K562 (cell line): ENCODE data around the gene MDM4. TPM values are rescaled to one million over a fixed set of nuclear protein-coding genes. Genes with fewer than 3 reads are reported as not detected.

ENCODE experiments used
- ATAC-seq: fragments of 200-7000 bp; cut with Tn5 transposase; 3 replicates; pipeline ENCODE4 v1.9.1; 2020; ENCODE audit warnings: moderate library complexity
- BruUV-seq: library from RNA; stranded (reverse); fragments of 400-500 nt; replicated peaks from 2 replicates; lab custom pipeline; 2021; lab: Mats Ljungman, UMichigan
- CTCF ChIA-PET: fragments of 300-600 bp; formaldehyde crosslinking; extraction: SDS; loops from one replicate; lab custom pipeline; 2021; ENCODE audit warnings: low intra/inter-chr PET ratio; lab: Yijun Ruan, JAX
- POLR2A ChIA-PET: fragments of 300-600, 350-650 bp; sonication (Branson Sonifier 250); formaldehyde crosslinking; extraction: SDS; loops from one replicate; lab custom pipeline; 2021; ENCODE audit warnings: antibody characterized with exemption, inconsistent platforms; lab: Yijun Ruan, JAX
- DNase-seq, 4 experiments: peaks; one replicate each; pipeline versions ENCODE4 v3.0.0 to v3.0.0-alpha.2; 2011 to 2018; ENCODE audit warnings: low spot score in 3 of 4, mixed read lengths in 3 of 4; ENCODE audit errors: extremely low read depth in 1 of 4
- FAIRE-seq: peaks from 2 replicates; lab custom pipeline; 2011; peaks lifted over from hg19 to GRCh38; lab: Jason Lieb, UNC
- H2AFZ ChIP-seq: 2 replicates; pipeline ENCODE4 v1.6.0; 2011; ENCODE audit warnings: low read depth, low read length, control low read depth, inconsistent platforms
- H3K27ac ChIP-seq: fragments of 200-600 bp; 3 replicates; pipeline ENCODE4 v1.8.0; 2011; ENCODE audit warnings: low read depth, mild to moderate bottlenecking, control low read depth, inconsistent platforms, low read length, moderate library complexity, mixed read lengths; ENCODE audit errors: extremely low read depth
- H3K27me3 ChIP-seq, 2 experiments: fragments of 300-600 bp in 1 of 2; 2 replicates in 1 of 2; 3 replicates in 1 of 2; pipeline versions ENCODE4 v1.6.0 to v1.8.0; 2011; ENCODE audit warnings: inconsistent platforms in 2 of 2, low read length in 2 of 2, mild to moderate bottlenecking in 1 of 2, mixed read lengths in 1 of 2, moderate library complexity in 1 of 2; ENCODE audit not compliant: control insufficient read depth in 2 of 2, insufficient read depth in 2 of 2
- H3K36me3 ChIP-seq: fragments of 300-600 bp; 3 replicates; pipeline ENCODE4 v1.8.0; 2011; ENCODE audit warnings: mild to moderate bottlenecking, low read length, inconsistent platforms; ENCODE audit not compliant: control insufficient read depth, insufficient read depth
- H3K4me1 ChIP-seq, 2 experiments: fragments of 200-600 bp in 1 of 2; replicated peaks in 1 of 2; 2 replicates in 1 of 2; 3 replicates in 1 of 2; pipeline versions ENCODE4 v1.5.1 to v1.8.0; 2011; ENCODE audit warnings: inconsistent platforms in 2 of 2, low read length in 2 of 2, mild to moderate bottlenecking in 1 of 2, mixed read lengths in 1 of 2, moderate library complexity in 1 of 2; ENCODE audit not compliant: control insufficient read depth in 2 of 2, insufficient read depth in 2 of 2
- H3K4me2 ChIP-seq: 2 replicates; pipeline ENCODE4 v1.6.1; 2011; ENCODE audit warnings: low read length, control low read depth, inconsistent platforms, mixed read lengths; ENCODE audit not compliant: insufficient read depth
- H3K4me3 ChIP-seq: fragments of 200-600 bp; sonication (generic), shearing (Covaris generic); 2 replicates; pipeline ENCODE4 v1.5.1; 2016; ENCODE audit warnings: control low read depth, inconsistent platforms
- H3K79me2 ChIP-seq: fragments of 200-600 bp; 3 replicates; pipeline ENCODE4 v1.8.0; 2011; ENCODE audit warnings: low read length, inconsistent platforms; ENCODE audit not compliant: control insufficient read depth, insufficient read depth
- H3K9ac ChIP-seq, 2 experiments: 2 replicates each; pipeline versions ENCODE4 v1.6.0 to v1.6.1; 2011; ENCODE audit warnings: low read depth in 2 of 2, low read length in 2 of 2, control low read depth in 1 of 2, inconsistent platforms in 1 of 2, mild to moderate bottlenecking in 1 of 2, mixed read lengths in 1 of 2; ENCODE audit not compliant: insufficient read depth in 1 of 2
- H3K9me1 ChIP-seq: one replicate; pipeline ENCODE4 v1.6.0; 2011; ENCODE audit warnings: inconsistent platforms, mild to moderate bottlenecking, low read length, moderate library complexity; ENCODE audit not compliant: control insufficient read depth, insufficient read depth
- H3K9me3 ChIP-seq: replicated peaks from 2 replicates; pipeline ENCODE4 v1.5.1; 2011; ENCODE audit warnings: low read depth, low read length, inconsistent platforms; ENCODE audit not compliant: control insufficient read depth, insufficient read depth
- H4K20me1 ChIP-seq: replicated peaks from 2 replicates; pipeline ENCODE4 v1.6.1; 2011; ENCODE audit warnings: low read length, inconsistent platforms, mixed read lengths; ENCODE audit not compliant: control insufficient read depth, insufficient read depth
- E2F3 ChIP-seq: fragments of 250-450 bp; sonication (Bioruptor Pico); IDR thresholded peaks from 2 replicates; pipeline ENCODE4 v1.4.0; 2020; ENCODE audit warnings: mild to moderate bottlenecking
- HMG20A ChIP-seq: fragments of 450-650 bp; formaldehyde crosslinking; conservative IDR thresholded peaks from 2 replicates; pipeline ENCODE4 v1.4.0; 2020; ENCODE audit warnings: mild to moderate bottlenecking, mixed read lengths
- JUNB ChIP-seq: fragments of 450-650 bp; formaldehyde crosslinking; conservative IDR thresholded peaks from 2 replicates; pipeline ENCODE4 v1.4.0; 2020; ENCODE audit warnings: mild to moderate bottlenecking
- NCOA4 ChIP-seq: fragments of 450-650 bp; IDR thresholded peaks from 2 replicates; pipeline ENCODE4 v1.6.1; 2018; ENCODE audit warnings: mild to moderate bottlenecking; ENCODE audit not compliant: partially characterized antibody
- NEUROD1 ChIP-seq: fragments of 150-350 bp; IDR thresholded peaks from 2 replicates; pipeline ENCODE4 v1.6.1; 2014; ENCODE audit warnings: borderline replicate concordance, low read length, low read depth; ENCODE audit not compliant: partially characterized antibody
- SIX5 ChIP-seq, 2 experiments: IDR thresholded peaks; 2 replicates each; pipeline ENCODE4 v1.6.1; 2011; ENCODE audit warnings: low read length in 2 of 2, borderline replicate concordance in 1 of 2, low read depth in 1 of 2, mild to moderate bottlenecking in 1 of 2, moderate library complexity in 1 of 2; ENCODE audit not compliant: insufficient read depth in 1 of 2
- SNRNP70 ChIP-seq: fragments of 200-400 bp; formaldehyde crosslinking; optimal IDR thresholded peaks from 2 replicates; pipeline ENCODE3; 2017; ENCODE audit warnings: low read depth, low read length
- ZNF561 ChIP-seq: fragments of 450-650 bp; formaldehyde crosslinking; conservative IDR thresholded peaks from 2 replicates; pipeline ENCODE4 v1.4.0; 2020; ENCODE audit warnings: mild to moderate bottlenecking, moderate library complexity
- ZNF766 ChIP-seq: fragments of 200-800 bp; sonication (Bioruptor generic); conservative IDR thresholded peaks from 2 replicates; pipeline ENCODE4 v1.6.1; 2016; ENCODE audit warnings: missing genetic modification characterization, missing compliant biosample characterization
- WGBS: fragments of 100-300 bp; shearing (Covaris generic); methylation state at CpG from one replicate; pipeline ENCODE4 v1.1.6; 2016; ENCODE audit warnings: low coverage, mixed read lengths; ENCODE audit not compliant: insufficient coverage; ENCODE audit errors: missing lambda C conversion rate; 5-methylcytosine and 5-hydroxymethylcytosine counted together
- in situ Hi-C: fragments of 300-500 bp; cut with MboI; formaldehyde crosslinking; loops from 4 replicates; pipeline ENCODE4 v1.15.0; 2018; ENCODE audit warnings: inconsistent platforms, mixed read lengths
- intact Hi-C: fragments of 100-400 bp; cut with micrococcal nuclease; formaldehyde crosslinking; loops from 2 replicates; pipeline ENCODE4 v1.14.2; 2022
- polyA plus RNA-seq, 8 experiments: library from polyadenylated mRNA; depleted of rRNA in 4 of 8; stranded (reverse) in 5 of 8; unstranded in 3 of 8; fragments of >200 nt; fragmentation: Nextera tagmentation in 2 of 8; fragmentation: Illumina TruSeq in 1 of 8; extraction: Ambion mirVana in 2 of 8; extraction: Trizol in 1 of 8; gene quantifications; 2 replicates each; pipeline versions ENCODE4 v1.2.1 to v1.2.3, GENCODE V29; 2011 to 2014; ENCODE audit warnings: inconsistent platforms in 1 of 8, missing spikeins in 1 of 8
- total RNA-seq, 7 experiments: library from RNA; depleted of rRNA in 6 of 7; stranded (reverse); fragments of >200 nt in 6 of 7; fragmentation: Illumina TruSeq in 2 of 7; extraction: Trizol in 2 of 7; gene quantifications; 2 replicates each; pipeline versions ENCODE4 v1.2.1 to v1.2.3, GENCODE V29; 2011 to 2021; ENCODE audit warnings: low replicate concordance in 1 of 7
- TF ChIP-seq, protein P1 (sequence below): fragments of 450-650 bp; formaldehyde crosslinking; IDR thresholded peaks from 2 replicates; pipeline ENCODE4 v1.4.0; 2020; ENCODE audit warnings: mild to moderate bottlenecking, moderate library complexity
- TF ChIP-seq, protein P2 (sequence below), 3 experiments: IDR thresholded peaks in 2 of 3; conservative IDR thresholded peaks in 1 of 3; 2 replicates each; pipeline ENCODE4 v1.5.1; 2011 to 2012; ENCODE audit warnings: low read length in 3 of 3, mild to moderate bottlenecking in 3 of 3, control low read depth in 2 of 3, improper control_type of control experiment in 1 of 3, inconsistent platforms in 1 of 3, low read depth in 1 of 3, mixed read lengths in 1 of 3, moderate library complexity in 1 of 3; ENCODE audit not compliant: insufficient read depth in 2 of 3
- TF ChIP-seq, protein P3 (sequence below), 3 experiments: fragments of 200-800 bp in 1 of 3; fragments of 250-450 bp in 1 of 3; fragments of 450-650 bp in 1 of 3; sonication (Bioruptor Pico) in 1 of 3; sonication (Bioruptor generic) in 1 of 3; formaldehyde crosslinking in 1 of 3; IDR thresholded peaks; 2 replicates each; pipeline versions ENCODE4 v1.6.1 to v1.8.0; 2016 to 2022; ENCODE audit warnings: mild to moderate bottlenecking in 2 of 3, missing genetic modification characterization in 2 of 3, missing compliant biosample characterization in 1 of 3, moderate library complexity in 1 of 3

Gene MDM4
- total and polyA plus RNA-seq, 9 of the 15 experiments (the other 6 are each of a cell fraction or from before 2014, with no cell fraction given): 3.3 to 61.7 (median 21.2) TPM

DNA sequence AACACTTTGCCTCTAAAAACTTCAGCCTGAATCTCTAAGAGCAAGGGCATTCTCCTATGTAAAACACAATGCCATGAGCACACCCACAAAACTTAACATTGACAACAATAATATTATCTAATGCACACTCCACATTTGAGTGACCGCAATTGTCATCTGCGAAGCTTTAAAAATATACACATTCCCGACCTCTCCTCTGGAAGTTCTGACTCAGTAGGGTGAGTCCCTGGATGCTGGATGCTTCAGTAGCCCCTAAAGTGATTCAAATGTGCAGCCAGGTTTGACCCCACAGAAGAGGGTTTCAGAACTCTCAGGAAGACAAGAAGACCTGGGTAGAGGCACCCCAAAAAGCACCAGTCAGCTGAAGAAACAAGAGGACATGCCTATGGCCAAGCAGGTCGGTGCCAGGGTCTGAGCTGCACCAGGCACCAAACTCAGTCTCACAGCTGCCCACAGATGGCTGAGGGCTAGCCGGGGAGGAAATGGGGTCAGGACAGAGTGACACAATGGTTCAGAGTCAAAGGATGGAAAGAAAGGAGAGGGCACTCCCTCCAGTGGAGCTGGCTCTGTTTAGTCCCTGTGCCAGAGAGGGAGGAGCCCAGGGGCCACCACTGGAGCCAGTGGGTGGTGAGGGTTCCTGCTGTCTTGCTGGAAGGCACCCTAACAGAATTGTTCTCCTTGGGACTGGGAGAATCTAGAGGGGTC, 39.0 kb upstream of the MDM4 start (continued):
- TF ChIP-seq SIX5 (IDR thresholded peaks at IDR 0.05; ENCODE audit: borderline replicate concordance in 1 of 2, insufficient read depth in 1 of 2, low read depth in 1 of 2, low read length in 2 of 2): no peak
- no peak for TF ChIP-seq NCOA4
- TF ChIP-seq SNRNP70: no peak
- no peak for TF ChIP-seq HMG20A
- TF ChIP-seq, protein P1, sequence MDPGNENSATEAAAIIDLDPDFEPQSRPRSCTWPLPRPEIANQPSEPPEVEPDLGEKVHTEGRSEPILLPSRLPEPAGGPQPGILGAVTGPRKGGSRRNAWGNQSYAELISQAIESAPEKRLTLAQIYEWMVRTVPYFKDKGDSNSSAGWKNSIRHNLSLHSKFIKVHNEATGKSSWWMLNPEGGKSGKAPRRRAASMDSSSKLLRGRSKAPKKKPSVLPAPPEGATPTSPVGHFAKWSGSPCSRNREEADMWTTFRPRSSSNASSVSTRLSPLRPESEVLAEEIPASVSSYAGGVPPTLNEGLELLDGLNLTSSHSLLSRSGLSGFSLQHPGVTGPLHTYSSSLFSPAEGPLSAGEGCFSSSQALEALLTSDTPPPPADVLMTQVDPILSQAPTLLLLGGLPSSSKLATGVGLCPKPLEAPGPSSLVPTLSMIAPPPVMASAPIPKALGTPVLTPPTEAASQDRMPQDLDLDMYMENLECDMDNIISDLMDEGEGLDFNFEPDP: no peak
- no peak for TF ChIP-seq JUNB (CRISPR knock-in tag)
- TF ChIP-seq NEUROD1: no peak
- TF ChIP-seq ZNF766: no peak

DNA sequence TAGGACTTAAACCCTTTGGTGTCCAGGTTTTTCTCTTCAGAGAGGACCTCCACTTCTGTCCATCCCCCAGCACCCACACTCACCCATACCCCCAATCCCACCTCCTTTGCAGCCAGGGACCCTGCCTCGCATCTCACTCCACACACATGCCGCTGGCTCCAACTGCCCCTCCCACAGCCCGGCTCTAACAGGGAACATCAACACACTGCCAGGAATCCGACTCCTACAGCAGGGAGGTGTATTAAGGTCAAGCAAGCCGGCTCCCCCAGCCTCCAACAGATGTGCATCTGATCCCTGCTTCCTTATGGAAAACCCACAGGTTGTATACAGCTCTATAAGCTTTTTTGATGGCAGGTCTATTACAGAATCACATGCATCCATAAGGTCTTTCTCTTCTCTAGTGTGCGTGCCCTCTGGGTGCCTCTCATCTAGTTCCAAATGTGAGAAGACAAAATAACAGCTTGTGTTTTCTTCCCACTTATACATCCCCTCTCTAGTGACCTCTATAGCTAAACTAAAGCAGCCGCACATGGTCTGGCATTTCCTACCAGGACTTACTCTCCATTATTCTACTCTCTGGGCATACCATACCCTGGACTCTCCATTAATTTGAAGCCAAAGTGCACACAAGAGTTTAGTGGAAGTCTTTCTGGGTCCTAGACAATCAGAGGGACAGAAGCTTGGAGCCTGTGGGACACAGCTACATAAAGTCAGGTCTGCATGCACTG, 37.9 kb upstream of the MDM4 start:
- peak; percentile 35 for FAIRE-seq
- H3K4me2 ChIP-seq: no peak overlapping the region

More for the DNA sequence above, 37.9 kb upstream of the MDM4 start:
- POLR2A ChIA-PET: interaction anchor here (0.6 to 2.0 kb wide), 14 partner anchors 8 to 251 kb away, joined by 3 to 10 read pairs (median 4); partner anchors contain the start of gene PIK3C2B
- no peak overlapping the region for H3K9ac ChIP-seq
- DNase-seq (no peak), ATAC-seq (peak; percentile 30; the same call in 2 of the 3 replicates)
- H4K20me1 ChIP-seq: no peaks in the 10 kb centered on the region
- no peaks in the 10 kb centered on the region for H3K79me2 ChIP-seq
- H2AFZ ChIP-seq: no peak overlapping the region
- no peaks in the 10 kb centered on the region for H3K9me1 ChIP-seq
- no peaks in the 10 kb centered on the region for H3K36me3 ChIP-seq
- no peaks in the 10 kb centered on the region for H3K9me3 ChIP-seq
- peaks cover 46 to 67% of the 10 kb centered on the region in 2 experiments for H3K27me3 ChIP-seq
- 0 out of 2 replicates have a peak, but pooled peaks have one; percentile 15 for TF ChIP-seq E2F3
- no peak for TF ChIP-seq ZNF561
- TF ChIP-seq, protein P2, sequence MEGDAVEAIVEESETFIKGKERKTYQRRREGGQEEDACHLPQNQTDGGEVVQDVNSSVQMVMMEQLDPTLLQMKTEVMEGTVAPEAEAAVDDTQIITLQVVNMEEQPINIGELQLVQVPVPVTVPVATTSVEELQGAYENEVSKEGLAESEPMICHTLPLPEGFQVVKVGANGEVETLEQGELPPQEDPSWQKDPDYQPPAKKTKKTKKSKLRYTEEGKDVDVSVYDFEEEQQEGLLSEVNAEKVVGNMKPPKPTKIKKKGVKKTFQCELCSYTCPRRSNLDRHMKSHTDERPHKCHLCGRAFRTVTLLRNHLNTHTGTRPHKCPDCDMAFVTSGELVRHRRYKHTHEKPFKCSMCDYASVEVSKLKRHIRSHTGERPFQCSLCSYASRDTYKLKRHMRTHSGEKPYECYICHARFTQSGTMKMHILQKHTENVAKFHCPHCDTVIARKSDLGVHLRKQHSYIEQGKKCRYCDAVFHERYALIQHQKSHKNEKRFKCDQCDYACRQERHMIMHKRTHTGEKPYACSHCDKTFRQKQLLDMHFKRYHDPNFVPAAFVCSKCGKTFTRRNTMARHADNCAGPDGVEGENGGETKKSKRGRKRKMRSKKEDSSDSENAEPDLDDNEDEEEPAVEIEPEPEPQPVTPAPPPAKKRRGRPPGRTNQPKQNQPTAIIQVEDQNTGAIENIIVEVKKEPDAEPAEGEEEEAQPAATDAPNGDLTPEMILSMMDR (IDR thresholded peaks at IDR 0.05 in 2 of 3, conservative IDR thresholded peaks at IDR 0.05 in 1 of 3; ENCODE audit: insufficient read depth in 2 of 3, low read depth in 1 of 3, low read length in 3 of 3): peak in 1 of 3 experiments; percentile 23; a peak in 2 of 6 replicates
- TF ChIP-seq, protein P3, sequence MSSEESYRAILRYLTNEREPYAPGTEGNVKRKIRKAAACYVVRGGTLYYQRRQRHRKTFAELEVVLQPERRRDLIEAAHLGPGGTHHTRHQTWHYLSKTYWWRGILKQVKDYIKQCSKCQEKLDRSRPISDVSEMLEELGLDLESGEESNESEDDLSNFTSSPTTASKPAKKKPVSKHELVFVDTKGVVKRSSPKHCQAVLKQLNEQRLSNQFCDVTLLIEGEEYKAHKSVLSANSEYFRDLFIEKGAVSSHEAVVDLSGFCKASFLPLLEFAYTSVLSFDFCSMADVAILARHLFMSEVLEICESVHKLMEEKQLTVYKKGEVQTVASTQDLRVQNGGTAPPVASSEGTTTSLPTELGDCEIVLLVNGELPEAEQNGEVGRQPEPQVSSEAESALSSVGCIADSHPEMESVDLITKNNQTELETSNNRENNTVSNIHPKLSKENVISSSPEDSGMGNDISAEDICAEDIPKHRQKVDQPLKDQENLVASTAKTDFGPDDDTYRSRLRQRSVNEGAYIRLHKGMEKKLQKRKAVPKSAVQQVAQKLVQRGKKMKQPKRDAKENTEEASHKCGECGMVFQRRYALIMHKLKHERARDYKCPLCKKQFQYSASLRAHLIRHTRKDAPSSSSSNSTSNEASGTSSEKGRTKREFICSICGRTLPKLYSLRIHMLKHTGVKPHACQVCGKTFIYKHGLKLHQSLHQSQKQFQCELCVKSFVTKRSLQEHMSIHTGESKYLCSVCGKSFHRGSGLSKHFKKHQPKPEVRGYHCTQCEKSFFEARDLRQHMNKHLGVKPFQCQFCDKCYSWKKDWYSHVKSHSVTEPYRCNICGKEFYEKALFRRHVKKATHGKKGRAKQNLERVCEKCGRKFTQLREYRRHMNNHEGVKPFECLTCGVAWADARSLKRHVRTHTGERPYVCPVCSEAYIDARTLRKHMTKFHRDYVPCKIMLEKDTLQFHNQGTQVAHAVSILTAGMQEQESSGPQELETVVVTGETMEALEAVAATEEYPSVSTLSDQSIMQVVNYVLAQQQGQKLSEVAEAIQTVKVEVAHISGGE (CRISPR knock-in tag; IDR thresholded peaks at IDR 0.05): no peak
- no peak overlapping the region for H3K27ac ChIP-seq
- 4% methylated on average over 7 of the region's 7 CpGs for WGBS
- no TSS peak for BruUV-seq
- CTCF ChIA-PET: no interaction called here
- no peak overlapping the region for H3K4me3 ChIP-seq
- peaks cover 4% of the 10 kb centered on the region in 2 experiments; a peak in 2 of 5 replicates for H3K4me1 ChIP-seq
- intact Hi-C loops: no loop called here
- in situ Hi-C loops: no loop called here
